ENCODE data around the gene ADAM10. TPM values are rescaled to one million over a fixed set of nuclear protein-coding genes. Genes with fewer than 3 reads are reported as not detected.
A peak's percentile ranks its signal among the peaks of the same experiment; 100 is the strongest.

The ADAM10 gene
- total and polyA plus RNA-seq, 2 donors = 31.4 to 143 TPM

- Histone ChIP-seq H3K9me3 (ENCODE audit: control insufficient read depth in 2 of 2, insufficient read depth in 1 of 2, low read length in 1 of 2) (peaks cover 0 to 3% of the 10 kb centered on the region in 2 donors), H3K27ac (ENCODE audit: low read depth in 1 of 2, low read length in 1 of 2) (no peak overlapping the region), H3K4me3 (ENCODE audit: low read length in 2 of 2) (no peak overlapping the region), H3K36me3 (ENCODE audit: control insufficient read depth in 2 of 2, insufficient read depth in 2 of 2, low read length in 1 of 2) (no peaks in the 10 kb centered on the region), H3K27me3 (ENCODE audit: control insufficient read depth in 2 of 2, insufficient read depth in 1 of 2, low read length in 1 of 2) (no peaks in the 10 kb centered on the region), H3K4me1 (ENCODE audit: control insufficient read depth in 2 of 2, insufficient read depth in 2 of 2, low read length in 2 of 2) (peaks cover 6 to 22% of the 10 kb centered on the region in 2 donors)
- WGBS = 98% methylated on average over 1 of the region's 1 CpG
- DNase-seq (ENCODE audit: low read depth in 6 of 9, low spot score in 9 of 9) = no peak
Measured at GRCh38 chr15:58569455-58569854, 180.1 kb downstream of the ADAM10 start.

GRCh38 chr15:58568157-58568571, 181.3 kb downstream of the ADAM10 start:
- Histone ChIP-seq H3K36me3 (ENCODE audit: control insufficient read depth in 2 of 2, insufficient read depth in 2 of 2, low read length in 1 of 2) (no peaks in the 10 kb centered on the region), H3K4me3 (ENCODE audit: low read length in 2 of 2) (no peak overlapping the region), H3K9me3 (ENCODE audit: control insufficient read depth in 2 of 2, insufficient read depth in 1 of 2, low read length in 1 of 2) (no peaks in the 10 kb centered on the region), H3K4me1 (ENCODE audit: control insufficient read depth in 2 of 2, insufficient read depth in 2 of 2, low read length in 2 of 2) (peaks cover 0 to 10% of the 10 kb centered on the region in 2 donors), H3K27me3 (ENCODE audit: control insufficient read depth in 2 of 2, insufficient read depth in 1 of 2, low read length in 1 of 2) (no peaks in the 10 kb centered on the region), H3K27ac (ENCODE audit: low read depth in 1 of 2, low read length in 1 of 2) (peak overlapping the region; percentile 33 to 68)
- WGBS = 20% methylated on average over 2 of the region's 2 CpGs
- DNase-seq (ENCODE audit: low read depth in 6 of 9, low spot score in 9 of 9) = no peak

GRCh38 chr15:58566029-58566428, 183.5 kb downstream of the ADAM10 start:
- no peak overlapping the region for H3K27ac ChIP-seq (ENCODE audit: low read depth in 1 of 2, low read length in 1 of 2)
- WGBS = 97% methylated on average over 6 of the region's 6 CpGs

GRCh38 chr15:58565619-58566018, 183.9 kb downstream of the ADAM10 start:
- 72% methylated on average over 4 of the region's 4 CpGs for WGBS
- no peak overlapping the region for H3K27ac ChIP-seq (ENCODE audit: low read depth in 1 of 2, low read length in 1 of 2)
- DNase-seq (ENCODE audit: low read depth in 6 of 9, low spot score in 9 of 9) = no peak
- H3K4me1 ChIP-seq (ENCODE audit: control insufficient read depth in 2 of 2, insufficient read depth in 2 of 2, low read length in 2 of 2) = peaks cover 0 to 15% of the 10 kb centered on the region in 2 donors
- H3K36me3 ChIP-seq (ENCODE audit: control insufficient read depth in 2 of 2, insufficient read depth in 2 of 2, low read length in 1 of 2) = no peaks in the 10 kb centered on the region
- H3K9me3 ChIP-seq (ENCODE audit: control insufficient read depth in 2 of 2, insufficient read depth in 1 of 2, low read length in 1 of 2) = no peaks in the 10 kb centered on the region
- no peak overlapping the region for H3K4me3 ChIP-seq (ENCODE audit: low read length in 2 of 2)
- H3K27me3 ChIP-seq (ENCODE audit: control insufficient read depth in 2 of 2, insufficient read depth in 1 of 2, low read length in 1 of 2) = no peaks in the 10 kb centered on the region

More at GRCh38 chr15:58566029-58566428, 183.5 kb downstream of the ADAM10 start:
- no peaks in the 10 kb centered on the region for H3K36me3 ChIP-seq (ENCODE audit: control insufficient read depth in 2 of 2, insufficient read depth in 2 of 2, low read length in 1 of 2)
- H3K4me1 ChIP-seq (ENCODE audit: control insufficient read depth in 2 of 2, insufficient read depth in 2 of 2, low read length in 2 of 2) = peaks cover 0 to 15% of the 10 kb centered on the region in 2 donors
- no peaks in the 10 kb centered on the region for H3K27me3 ChIP-seq (ENCODE audit: control insufficient read depth in 2 of 2, insufficient read depth in 1 of 2, low read length in 1 of 2)
- no peak overlapping the region for H3K4me3 ChIP-seq (ENCODE audit: low read length in 2 of 2)
- no peaks in the 10 kb centered on the region for H3K9me3 ChIP-seq (ENCODE audit: control insufficient read depth in 2 of 2, insufficient read depth in 1 of 2, low read length in 1 of 2)
- DNase-seq (ENCODE audit: low read depth in 6 of 9, low spot score in 9 of 9) = no peak

- Histone ChIP-seq H3K27me3 (ENCODE audit: control insufficient read depth in 2 of 2, insufficient read depth in 1 of 2, low read length in 1 of 2) (no peaks in the 10 kb centered on the region), H3K4me1 (ENCODE audit: control insufficient read depth in 2 of 2, insufficient read depth in 2 of 2, low read length in 2 of 2) (peaks cover 0 to 15% of the 10 kb centered on the region in 2 donors), H3K36me3 (ENCODE audit: control insufficient read depth in 2 of 2, insufficient read depth in 2 of 2, low read length in 1 of 2) (no peaks in the 10 kb centered on the region), H3K4me3 (ENCODE audit: low read length in 2 of 2) (no peak overlapping the region), H3K9me3 (ENCODE audit: control insufficient read depth in 2 of 2, insufficient read depth in 1 of 2, low read length in 1 of 2) (no peaks in the 10 kb centered on the region), H3K27ac (ENCODE audit: low read depth in 1 of 2, low read length in 1 of 2) (no peak overlapping the region)
- WGBS = 78% methylated on average over 6 of the region's 6 CpGs
- no peak for DNase-seq (ENCODE audit: low read depth in 6 of 9, low spot score in 9 of 9)
Measured at GRCh38 chr15:58564981-58565380, 184.5 kb downstream of the ADAM10 start.

GRCh38 chr15:58562135-58562534, 187.4 kb downstream of the ADAM10 start:
- Histone ChIP-seq H3K9me3 (ENCODE audit: control insufficient read depth in 2 of 2, insufficient read depth in 1 of 2, low read length in 1 of 2) (peaks cover 0 to 4% of the 10 kb centered on the region in 2 donors), H3K27ac (ENCODE audit: low read depth in 1 of 2, low read length in 1 of 2) (no peak overlapping the region), H3K27me3 (ENCODE audit: control insufficient read depth in 2 of 2, insufficient read depth in 1 of 2, low read length in 1 of 2) (no peaks in the 10 kb centered on the region), H3K4me1 (ENCODE audit: control insufficient read depth in 2 of 2, insufficient read depth in 2 of 2, low read length in 2 of 2) (peaks cover 0 to 11% of the 10 kb centered on the region in 2 donors), H3K4me3 (ENCODE audit: low read length in 2 of 2) (no peak overlapping the region), H3K36me3 (ENCODE audit: control insufficient read depth in 2 of 2, insufficient read depth in 2 of 2, low read length in 1 of 2) (no peaks in the 10 kb centered on the region)
- WGBS = 87% methylated on average over 3 of the region's 3 CpGs
- no peak for DNase-seq (ENCODE audit: low read depth in 6 of 9, low spot score in 9 of 9)

- no peaks in the 10 kb centered on the region for H3K27me3 ChIP-seq (ENCODE audit: control insufficient read depth in 2 of 2, insufficient read depth in 1 of 2, low read length in 1 of 2)
- H3K36me3 ChIP-seq (ENCODE audit: control insufficient read depth in 2 of 2, insufficient read depth in 2 of 2, low read length in 1 of 2) = no peaks in the 10 kb centered on the region
- H3K4me1 ChIP-seq (ENCODE audit: control insufficient read depth in 2 of 2, insufficient read depth in 2 of 2, low read length in 2 of 2) = peaks cover 0 to 11% of the 10 kb centered on the region in 2 donors
- no peak overlapping the region for H3K27ac ChIP-seq (ENCODE audit: low read depth in 1 of 2, low read length in 1 of 2)
- DNase-seq (ENCODE audit: low read depth in 6 of 9, low spot score in 9 of 9) = no peak
- 60% methylated on average over 1 of the region's 1 CpG for WGBS
- H3K4me3 ChIP-seq (ENCODE audit: low read length in 2 of 2) = no peak overlapping the region
- peaks cover 0 to 4% of the 10 kb centered on the region in 2 donors for H3K9me3 ChIP-seq (ENCODE audit: control insufficient read depth in 2 of 2, insufficient read depth in 1 of 2, low read length in 1 of 2)
Measured at GRCh38 chr15:58561321-58561720, 188.2 kb downstream of the ADAM10 start.

GRCh38 chr15:58559904-58560588, 189.5 kb downstream of the ADAM10 start:
- H3K4me1 ChIP-seq (ENCODE audit: control insufficient read depth in 2 of 2, insufficient read depth in 2 of 2, low read length in 2 of 2) = peaks cover 0 to 17% of the 10 kb centered on the region in 2 donors
- no peaks in the 10 kb centered on the region for H3K27me3 ChIP-seq (ENCODE audit: control insufficient read depth in 2 of 2, insufficient read depth in 1 of 2, low read length in 1 of 2)
- H3K27ac ChIP-seq (ENCODE audit: low read depth in 1 of 2, low read length in 1 of 2) = no peak overlapping the region
- no peaks in the 10 kb centered on the region for H3K36me3 ChIP-seq (ENCODE audit: control insufficient read depth in 2 of 2, insufficient read depth in 2 of 2, low read length in 1 of 2)
- H3K9me3 ChIP-seq (ENCODE audit: control insufficient read depth in 2 of 2, insufficient read depth in 1 of 2, low read length in 1 of 2) = peaks cover 0 to 4% of the 10 kb centered on the region in 2 donors
- 90% methylated on average over 6 of the region's 6 CpGs for WGBS
- no peak for DNase-seq (ENCODE audit: low read depth in 6 of 9, low spot score in 9 of 9)
- H3K4me3 ChIP-seq (ENCODE audit: low read length in 2 of 2) = no peak overlapping the region

- Histone ChIP-seq H3K4me1 (ENCODE audit: control insufficient read depth in 2 of 2, insufficient read depth in 2 of 2, low read length in 2 of 2) (peaks cover 0 to 24% of the 10 kb centered on the region in 2 donors), H3K27ac (ENCODE audit: low read depth in 1 of 2, low read length in 1 of 2) (no peak overlapping the region), H3K9me3 (ENCODE audit: control insufficient read depth in 2 of 2, insufficient read depth in 1 of 2, low read length in 1 of 2) (peaks cover 0 to 4% of the 10 kb centered on the region in 2 donors), H3K27me3 (ENCODE audit: control insufficient read depth in 2 of 2, insufficient read depth in 1 of 2, low read length in 1 of 2) (no peaks in the 10 kb centered on the region), H3K36me3 (ENCODE audit: control insufficient read depth in 2 of 2, insufficient read depth in 2 of 2, low read length in 1 of 2) (no peaks in the 10 kb centered on the region), H3K4me3 (ENCODE audit: low read length in 2 of 2) (no peak overlapping the region)
- WGBS = 98% methylated on average over 1 of the region's 1 CpG
- no peak for DNase-seq (ENCODE audit: low read depth in 6 of 9, low spot score in 9 of 9)
Measured at GRCh38 chr15:58558777-58559176, 190.7 kb downstream of the ADAM10 start.
